GM12891 (cell line): Measurements from ENCODE around the gene RASGRF2.

Experiments
- DNase-seq: peaks from one replicate; pipeline ENCODE4 v3.0.0; 2011; ENCODE audit warnings: low spot score; ENCODE audit not compliant: insufficient read length
- FAIRE-seq: peaks from 2 replicates; lab custom pipeline; 2011; peaks lifted over from hg19 to GRCh38; lab: Jason Lieb, UNC
- PAX5 ChIP-seq: IDR thresholded peaks from 2 replicates; pipeline ENCODE4 v1.6.1; 2011; ENCODE audit warnings: low read length, moderate library complexity, mild to moderate bottlenecking; ENCODE audit not compliant: insufficient read depth, severe bottlenecking
- POLR2A ChIP-seq: IDR thresholded peaks from 2 replicates; pipeline ENCODE4 v1.6.1; 2011; ENCODE audit warnings: low read depth, low read length, control low read depth
- POLR2AphosphoS5 ChIP-seq: IDR thresholded peaks from 2 replicates; pipeline ENCODE4 v1.6.1; 2011; ENCODE audit warnings: low read depth, low read length, control low read depth
- POU2F2 ChIP-seq: IDR thresholded peaks from 2 replicates; pipeline ENCODE4 v1.6.1; 2011; ENCODE audit warnings: low read depth, mild to moderate bottlenecking, control low read depth, low read length, moderate library complexity
- SPI1 ChIP-seq: IDR thresholded peaks from 2 replicates; pipeline ENCODE4 v1.6.1; 2011; ENCODE audit warnings: low read depth, low read length, control low read depth
- TAF1 ChIP-seq: IDR thresholded peaks from 2 replicates; pipeline ENCODE4 v1.6.1; 2011; ENCODE audit warnings: low read depth, low read length, control low read depth

Gene RASGRF2

DNA sequence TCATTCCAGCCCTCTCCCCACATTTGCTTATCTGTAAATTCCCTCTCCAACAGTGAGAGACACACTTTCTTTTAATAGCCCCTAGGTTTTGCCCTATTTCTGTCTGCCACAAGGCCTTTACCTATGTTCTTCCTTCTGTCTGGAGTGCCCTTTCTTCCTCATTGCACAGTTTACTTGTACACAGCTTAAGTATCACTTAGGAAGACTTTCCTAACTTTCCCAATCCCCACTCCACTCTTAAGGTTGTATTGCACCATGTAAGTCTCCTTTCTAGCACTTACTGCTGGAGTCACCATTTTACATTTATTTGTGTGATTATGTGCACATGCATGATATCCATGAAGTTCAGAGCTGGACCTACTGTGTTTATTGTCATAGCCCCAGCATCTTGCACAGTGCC, 262.1 kb downstream of the RASGRF2 start:
- FAIRE-seq: no peak
- DNase-seq: no peak
- no peak for TF ChIP-seq PAX5
- no peak for TF ChIP-seq TAF1
- no peak for TF ChIP-seq POU2F2
- TF ChIP-seq POLR2A: no peak
- TF ChIP-seq SPI1: no peak
- no peak for TF ChIP-seq POLR2AphosphoS5

GRCh38 chr5:81225463-81225862, 265.3 kb downstream of the RASGRF2 start:
- TF ChIP-seq SPI1: peak; percentile 80
- TF ChIP-seq POU2F2: no peak
- no peak for DNase-seq
- no peak for FAIRE-seq

GRCh38 chr5:81226286-81226685, 266.1 kb downstream of the RASGRF2 start:
- FAIRE-seq (no peak), DNase-seq (no peak)
- TF ChIP-seq TAF1 (no peak), POU2F2 (no peak), POLR2A (no peak), PAX5 (no peak), POLR2AphosphoS5 (no peak), SPI1 (no peak)

GRCh38 chr5:81226949-81227348, 266.8 kb downstream of the RASGRF2 start:
- TF ChIP-seq POLR2A (no peak), TAF1 (no peak), POLR2AphosphoS5 (no peak), POU2F2 (no peak), PAX5 (no peak), SPI1 (no peak)
- no peak for FAIRE-seq
- DNase-seq: no peak

GRCh38 chr5:81228084-81228483, 267.9 kb downstream of the RASGRF2 start:
- DNase-seq: no peak
- no peak for FAIRE-seq
- no peak for TF ChIP-seq PAX5
- TF ChIP-seq TAF1: no peak
- TF ChIP-seq POLR2AphosphoS5: no peak
- no peak for TF ChIP-seq SPI1
- TF ChIP-seq POU2F2: no peak
- TF ChIP-seq POLR2A: no peak

GRCh38 chr5:81230416-81230815, 270.3 kb downstream of the RASGRF2 start:
- TF ChIP-seq POU2F2 (no peak), POLR2AphosphoS5 (no peak), SPI1 (no peak), POLR2A (no peak), PAX5 (no peak), TAF1 (no peak)
- FAIRE-seq (no peak), DNase-seq (no peak)

- no peak for FAIRE-seq
- TF ChIP-seq POU2F2 (no peak), SPI1 (no peak), POLR2A (no peak), TAF1 (no peak), PAX5 (no peak), POLR2AphosphoS5 (no peak)
- DNase-seq: no peak
These were observed 272.4 kb downstream of the RASGRF2 start for GRCh38 chr5:81232464-81233079.

DNA sequence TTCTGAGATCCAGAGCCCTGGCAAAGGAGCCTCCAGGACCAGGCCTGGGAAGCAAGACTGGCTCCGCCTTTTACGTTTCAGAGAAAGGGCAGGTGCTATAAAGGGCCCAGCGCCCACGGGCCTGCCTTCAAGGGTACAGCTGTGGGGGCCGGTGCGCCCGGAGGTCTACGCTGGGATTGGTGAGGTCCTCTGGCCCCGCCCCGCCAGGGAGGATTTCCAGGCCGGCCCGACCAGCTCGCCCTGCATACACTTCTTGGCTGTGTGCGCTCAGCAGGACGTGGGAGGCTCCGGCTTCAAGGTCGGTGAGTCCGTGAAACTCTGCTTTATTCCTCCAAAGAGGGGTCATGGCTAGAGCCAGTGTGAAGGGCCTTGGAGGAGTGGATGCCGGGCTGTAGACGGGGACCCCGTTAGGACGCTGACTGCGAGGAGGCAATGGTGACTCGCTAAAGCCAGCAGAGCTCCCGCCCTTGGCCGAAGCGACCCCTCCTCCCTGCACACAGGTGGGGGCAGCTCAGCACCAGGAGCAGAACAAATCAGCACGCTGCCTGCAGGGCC, 273.0 kb downstream of the RASGRF2 start, which contains the start of gene CKMT2:
Gene CKMT2 (plus strand): TSS at position 243 of the 555 bp plus-strand sequence. CDS start 17,811 bp downstream, outside the sequence.
- peak; percentile 23 for DNase-seq
- TF ChIP-seq POU2F2: no peak
- TF ChIP-seq POLR2AphosphoS5: no peak
- TF ChIP-seq SPI1: no peak
- TF ChIP-seq POLR2A: no peak
- no peak for TF ChIP-seq TAF1
- no peak for TF ChIP-seq PAX5
- FAIRE-seq: no peak

GRCh38 chr5:81234299-81234698, 274.1 kb downstream of the RASGRF2 start:
- no peak for FAIRE-seq

DNA sequence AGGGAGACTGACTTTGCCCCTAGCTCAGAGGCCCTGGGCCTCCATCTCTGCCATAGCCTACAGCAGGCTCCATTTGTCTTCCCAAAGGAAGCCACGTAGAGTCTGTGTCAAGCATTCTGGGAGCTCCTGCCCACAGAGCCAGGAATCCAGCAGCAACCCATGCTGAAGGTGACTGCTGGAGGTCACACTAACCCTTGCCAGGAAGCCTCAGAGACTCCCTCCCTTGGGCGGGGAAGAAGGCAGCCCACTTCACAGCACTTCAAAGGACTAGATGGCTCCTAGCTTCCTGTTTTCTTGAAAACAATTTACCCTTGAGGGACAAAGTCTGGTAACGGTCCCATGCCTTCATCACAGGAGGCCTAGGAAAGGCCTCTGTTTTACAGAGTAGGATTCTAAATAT, 274.6 kb downstream of the RASGRF2 start:
- FAIRE-seq: no peak
- no peak for DNase-seq
- TF ChIP-seq PAX5: no peak
- TF ChIP-seq POU2F2: no peak
- TF ChIP-seq TAF1: no peak
- no peak for TF ChIP-seq POLR2A
- TF ChIP-seq POLR2AphosphoS5: no peak
- TF ChIP-seq SPI1: no peak

More at GRCh38 chr5:81234299-81234698, 274.1 kb downstream of the RASGRF2 start:
- no peak for DNase-seq
- TF ChIP-seq TAF1 (no peak), POLR2AphosphoS5 (no peak), POLR2A (no peak), PAX5 (no peak), SPI1 (no peak), POU2F2 (no peak)
